Neural cell (in vitro differentiated cells): ENCODE results near the gene MRPL36. TPM values are rescaled to one million over a fixed set of nuclear protein-coding genes. Genes with fewer than 3 reads are reported as not detected.

Experiments
- H2AFZ ChIP-seq: fragments of 200-600, 300-800 bp; sonication (generic), shearing (Covaris generic); 2 replicates; pipeline ENCODE4 v1.6.0; 2014; ENCODE audit warnings: low read depth, mild to moderate bottlenecking, antibody characterized with exemption, low read length, moderate library complexity
- H3F3A ChIP-seq: fragments of 200-600 bp; shearing (Covaris generic); 2 replicates; pipeline ENCODE4 v1.6.1; 2016; ENCODE audit warnings: mild to moderate bottlenecking, moderate library complexity, mixed read lengths, antibody characterized with exemption, low read length; ENCODE audit not compliant: insufficient read depth, poor library complexity, severe bottlenecking
- H3K27ac ChIP-seq: fragments of 200-600, 300-800 bp; sonication (generic), shearing (Covaris generic); 2 replicates; pipeline ENCODE4 v1.5.1; 2014; ENCODE audit warnings: mild to moderate bottlenecking, low read length, moderate library complexity
- H3K27me3 ChIP-seq: fragments of 300-800, 200-600 bp; sonication (generic), shearing (Covaris generic); 2 replicates; pipeline ENCODE4 v1.6.0; 2014; ENCODE audit warnings: mild to moderate bottlenecking, low read depth, low read length, moderate library complexity; ENCODE audit not compliant: insufficient read depth
- H3K36me3 ChIP-seq: fragments of 300-800, 200-600 bp; sonication (generic), shearing (Covaris generic); 2 replicates; pipeline ENCODE4 v1.5.1; 2014; ENCODE audit warnings: mild to moderate bottlenecking, antibody characterized with exemption, low read length, moderate library complexity; ENCODE audit not compliant: insufficient read depth
- H3K4me2 ChIP-seq: fragments of 300-800, 200-600 bp; sonication (generic), shearing (Covaris generic); 2 replicates; pipeline ENCODE4 v1.6.0; 2014; ENCODE audit warnings: mild to moderate bottlenecking, low read length
- H3K4me3 ChIP-seq: fragments of 300-800, 200-600 bp; sonication (generic), shearing (Covaris generic); 2 replicates; pipeline ENCODE4 v1.5.1; 2014; ENCODE audit warnings: mild to moderate bottlenecking, low read length, moderate library complexity
- H3K79me2 ChIP-seq: fragments of 200-600 bp; shearing (Covaris generic); replicated peaks from 2 replicates; pipeline ENCODE4 v1.6.0; 2014; ENCODE audit warnings: mild to moderate bottlenecking, low read length, moderate library complexity; ENCODE audit not compliant: insufficient read depth
- H3K9ac ChIP-seq: fragments of 300-800, 200-600 bp; sonication (generic), shearing (Covaris generic); 2 replicates; pipeline ENCODE4 v1.6.1; 2016; ENCODE audit warnings: mild to moderate bottlenecking, low read length, mixed read lengths
- H3K9me2 ChIP-seq: fragments of 200-600 bp; shearing (Covaris generic); 2 replicates; pipeline ENCODE4 v1.6.1; 2016; ENCODE audit warnings: mild to moderate bottlenecking, low read length, mixed read lengths; ENCODE audit not compliant: insufficient read depth
- H3K9me3 ChIP-seq: fragments of 200-600, 300-800 bp; sonication (generic), shearing (Covaris generic); 2 replicates; pipeline ENCODE4 v1.6.1; 2016; ENCODE audit warnings: mild to moderate bottlenecking, mixed run types, low read length, moderate library complexity, mixed read lengths
- H4K20me1 ChIP-seq: fragments of 200-600 bp; shearing (Covaris generic); 2 replicates; pipeline ENCODE4 v1.6.1; 2016; ENCODE audit warnings: mild to moderate bottlenecking, mixed run types; ENCODE audit not compliant: insufficient read depth
- CTCF ChIP-seq: fragments of 450-650 bp; IDR thresholded peaks from 2 replicates; pipeline ENCODE4 v1.5.1; 2014; ENCODE audit warnings: antibody characterized with exemption, mild to moderate bottlenecking, moderate library complexity; ENCODE audit not compliant: poor library complexity, severe bottlenecking
- EP300 ChIP-seq: fragments of 450-650 bp; conservative IDR thresholded peaks from 2 replicates; pipeline ENCODE4 v1.6.1; 2014; ENCODE audit warnings: antibody characterized with exemption, mild to moderate bottlenecking, moderate library complexity; ENCODE audit not compliant: poor library complexity, severe bottlenecking
- EZH2 ChIP-seq: fragments of 200-600, 300-800 bp; shearing (Covaris generic), sonication (generic); IDR thresholded peaks from 2 replicates; pipeline ENCODE4 v1.6.1; 2014; ENCODE audit warnings: antibody characterized with exemption, low read length, borderline replicate concordance, mild to moderate bottlenecking; ENCODE audit not compliant: insufficient read depth, poor library complexity, severe bottlenecking
- MXI1 ChIP-seq: fragments of 450-650 bp; conservative IDR thresholded peaks from 2 replicates; pipeline ENCODE4 v1.6.1; 2014; ENCODE audit warnings: antibody characterized with exemption, mild to moderate bottlenecking; ENCODE audit not compliant: poor library complexity, severe bottlenecking
- POLR2AphosphoS5 ChIP-seq: IDR thresholded peaks from 2 replicates; pipeline ENCODE4 v1.6.1; 2012
- RAD21 ChIP-seq: fragments of 450-650 bp; conservative IDR thresholded peaks from 2 replicates; pipeline ENCODE4 v1.6.1; 2014; ENCODE audit warnings: antibody characterized with exemption, mild to moderate bottlenecking, moderate library complexity
- REST ChIP-seq: IDR thresholded peaks from 2 replicates; pipeline ENCODE4 v1.6.1; 2012; ENCODE audit warnings: borderline replicate concordance
- SMC3 ChIP-seq: fragments of 450-650 bp; conservative IDR thresholded peaks from 2 replicates; pipeline ENCODE4 v1.6.1; 2014; ENCODE audit warnings: antibody characterized with exemption, mild to moderate bottlenecking, moderate library complexity; ENCODE audit not compliant: poor library complexity
- TAF1 ChIP-seq: IDR thresholded peaks from 2 replicates; pipeline ENCODE4 v1.6.1; 2012; ENCODE audit warnings: low read depth
- polyA plus RNA-seq: library from polyadenylated mRNA; depleted of rRNA; stranded (reverse); fragments of >200 nt; gene quantifications from 2 replicates; pipeline ENCODE4 v1.2.3, GENCODE V29; 2014

MRPL36 gene
- polyA plus RNA-seq, 1 donor from 2014 or later = 51.9 TPM

- no peaks in the 10 kb centered on the region for H3K9me3 ChIP-seq
- TF ChIP-seq SMC3 (no peak), REST (no peak), RAD21 (no peak), EZH2 (no peak), CTCF (no peak), MXI1 (no peak), EP300 (no peak), TAF1 (no peak), POLR2AphosphoS5 (no peak)
- no peaks in the 10 kb centered on the region for H3K36me3 ChIP-seq
- no peaks in the 10 kb centered on the region for H4K20me1 ChIP-seq
- no peak overlapping the region for H3K4me2 ChIP-seq
- H3K9ac ChIP-seq = no peak overlapping the region
- no peaks in the 10 kb centered on the region for H3K9me2 ChIP-seq
- H3F3A ChIP-seq = no peaks in the 10 kb centered on the region
- no peak overlapping the region for H2AFZ ChIP-seq
- no peak overlapping the region for H3K27ac ChIP-seq
- no peaks in the 10 kb centered on the region for H3K27me3 ChIP-seq
- H3K79me2 ChIP-seq = no peaks in the 10 kb centered on the region
- H3K4me3 ChIP-seq = no peak overlapping the region
Observed at GRCh38 chr5:1769752-1770442, 29.7 kb downstream of the MRPL36 start.

- H3K9me2 ChIP-seq = no peaks in the 10 kb centered on the region
- H3F3A ChIP-seq = no peaks in the 10 kb centered on the region
- H3K4me3 ChIP-seq = no peak overlapping the region
- no peaks in the 10 kb centered on the region for H3K36me3 ChIP-seq
- H3K9ac ChIP-seq = no peak overlapping the region
- no peak for TF ChIP-seq TAF1
- TF ChIP-seq CTCF = no peak
- TF ChIP-seq EZH2 = no peak
- TF ChIP-seq RAD21 = no peak
- TF ChIP-seq EP300 = no peak
- TF ChIP-seq SMC3 = no peak
- TF ChIP-seq POLR2AphosphoS5 = no peak
- no peak for TF ChIP-seq REST
- no peak for TF ChIP-seq MXI1
- no peak overlapping the region for H3K27ac ChIP-seq
- no peak overlapping the region for H2AFZ ChIP-seq
- no peaks in the 10 kb centered on the region for H4K20me1 ChIP-seq
- H3K4me2 ChIP-seq = no peak overlapping the region
- H3K9me3 ChIP-seq = no peaks in the 10 kb centered on the region
- no peaks in the 10 kb centered on the region for H3K79me2 ChIP-seq
- no peaks in the 10 kb centered on the region for H3K27me3 ChIP-seq
Observed at GRCh38 chr5:1769017-1769640, 30.5 kb downstream of the MRPL36 start.
